K562 (cell line): ENCODE measurements around the gene LINGO3. TPM values are rescaled to one million over a fixed set of nuclear protein-coding genes. Genes with fewer than 3 reads are reported as not detected.

Source experiments
- CBX3 ChIP-seq, 2 experiments: IDR thresholded peaks; 1 replicate in 1 of 2; 2 replicates in 1 of 2; pipeline ENCODE4 v1.6.1; 2012; ENCODE audit warnings: inconsistent platforms in 2 of 2, low read length in 2 of 2, borderline replicate concordance in 1 of 2, control low read depth in 1 of 2
- KAT2B ChIP-seq: IDR thresholded peaks from one replicate; pipeline ENCODE4 v1.6.1; 2012; ENCODE audit warnings: low read depth, mild to moderate bottlenecking, control low read depth, inconsistent platforms, low read length, moderate library complexity
- NCOA1 ChIP-seq: fragments of 450-650 bp; IDR thresholded peaks from 2 replicates; pipeline ENCODE4 v1.6.1; 2016; ENCODE audit warnings: low read depth
- NUFIP1 ChIP-seq: fragments of 450-650 bp; IDR thresholded peaks from 2 replicates; pipeline ENCODE4 v1.6.1; 2018; ENCODE audit not compliant: partially characterized antibody
- RUNX1 ChIP-seq: sonication (generic); IDR thresholded peaks from 2 replicates; pipeline ENCODE4 v1.6.1; 2016; ENCODE audit warnings: antibody characterized with exemption, low read depth
- SNRNP70 ChIP-seq: fragments of 200-400 bp; formaldehyde crosslinking; optimal IDR thresholded peaks from 2 replicates; pipeline ENCODE3; 2017; ENCODE audit warnings: low read depth, low read length
- STAT6 ChIP-seq: sonication (generic); formaldehyde crosslinking; IDR thresholded peaks from 2 replicates; pipeline ENCODE4 v1.8.1; 2023; ENCODE audit warnings: mild to moderate bottlenecking, missing genetic modification reagents
- YY1 ChIP-seq, 3 experiments: IDR thresholded peaks; 2 replicates each; pipeline ENCODE4 v1.6.1; 2011; ENCODE audit warnings: low read length in 2 of 3, mild to moderate bottlenecking in 2 of 3, moderate library complexity in 2 of 3, borderline replicate concordance in 1 of 3, control low read depth in 1 of 3, low read depth in 1 of 3; ENCODE audit not compliant: insufficient read depth in 3 of 3, insufficient replicate concordance in 2 of 3, control insufficient read depth in 1 of 3, insufficient read length in 1 of 3; ENCODE audit errors: extremely low read depth in 1 of 3
- polyA plus RNA-seq, 8 experiments: library from polyadenylated mRNA; depleted of rRNA in 4 of 8; stranded (reverse) in 5 of 8; unstranded in 3 of 8; fragments of >200 nt; fragmentation: Nextera tagmentation in 2 of 8; fragmentation: Illumina TruSeq in 1 of 8; extraction: Ambion mirVana in 2 of 8; extraction: Trizol in 1 of 8; gene quantifications; 2 replicates each; pipeline versions ENCODE4 v1.2.1 to v1.2.3, GENCODE V29; 2011 to 2014; ENCODE audit warnings: inconsistent platforms in 1 of 8, missing spikeins in 1 of 8
- total RNA-seq, 7 experiments: library from RNA; depleted of rRNA in 6 of 7; stranded (reverse); fragments of >200 nt in 6 of 7; fragmentation: Illumina TruSeq in 2 of 7; extraction: Trizol in 2 of 7; gene quantifications; 2 replicates each; pipeline versions ENCODE4 v1.2.1 to v1.2.3, GENCODE V29; 2011 to 2021; ENCODE audit warnings: low replicate concordance in 1 of 7
- TF ChIP-seq, protein P1 (sequence below): fragments of 450-650 bp; IDR thresholded peaks from 2 replicates; pipeline ENCODE4 v1.6.1; 2014; ENCODE audit warnings: low read depth, mild to moderate bottlenecking, moderate library complexity, borderline replicate concordance

The LINGO3 gene
- total and polyA plus RNA-seq, 9 of the 15 experiments (the other 6 are each of a cell fraction or from before 2014, with no cell fraction given): 0.03 to 0.05 (median 0.03) TPM; not detected in 6

DNA sequence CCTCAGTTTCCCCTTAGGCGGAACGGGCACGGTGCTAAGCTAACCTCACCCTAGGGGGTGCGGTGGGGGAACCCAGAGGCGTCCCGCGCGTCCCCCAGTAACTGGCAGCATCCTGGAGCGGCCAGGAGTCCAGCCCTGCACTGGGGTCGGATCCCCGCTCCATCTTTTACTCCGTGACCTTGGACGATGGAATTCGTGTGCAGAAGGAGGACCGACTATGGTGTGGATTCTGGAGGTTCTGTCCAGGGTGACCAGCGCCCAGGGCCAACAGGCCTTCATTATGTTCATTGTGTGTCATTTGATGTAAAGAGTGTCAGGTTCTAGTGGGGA lies 21.2 kb upstream of the LINGO3 start (continued):
- TF ChIP-seq STAT6 (peak; percentile 7; the same call in 1 of the 2 replicates), YY1 (IDR thresholded peaks at IDR 0.05; ENCODE audit: borderline replicate concordance in 1 of 3, control insufficient read depth in 1 of 3, extremely low read depth in 1 of 3, insufficient read depth in 3 of 3, insufficient read length in 1 of 3, insufficient replicate concordance in 2 of 3, low read depth in 1 of 3, low read length in 2 of 3) (peak in 1 of 3 experiments; percentile 1), RUNX1 (no peak), KAT2B (no peak), CBX3 (IDR thresholded peaks at IDR 0.05; ENCODE audit: borderline replicate concordance in 1 of 2, low read length in 2 of 2) (no peak), NCOA1 (no peak), SNRNP70 (no peak), NUFIP1 (no peak)
- TF ChIP-seq, protein P1, sequence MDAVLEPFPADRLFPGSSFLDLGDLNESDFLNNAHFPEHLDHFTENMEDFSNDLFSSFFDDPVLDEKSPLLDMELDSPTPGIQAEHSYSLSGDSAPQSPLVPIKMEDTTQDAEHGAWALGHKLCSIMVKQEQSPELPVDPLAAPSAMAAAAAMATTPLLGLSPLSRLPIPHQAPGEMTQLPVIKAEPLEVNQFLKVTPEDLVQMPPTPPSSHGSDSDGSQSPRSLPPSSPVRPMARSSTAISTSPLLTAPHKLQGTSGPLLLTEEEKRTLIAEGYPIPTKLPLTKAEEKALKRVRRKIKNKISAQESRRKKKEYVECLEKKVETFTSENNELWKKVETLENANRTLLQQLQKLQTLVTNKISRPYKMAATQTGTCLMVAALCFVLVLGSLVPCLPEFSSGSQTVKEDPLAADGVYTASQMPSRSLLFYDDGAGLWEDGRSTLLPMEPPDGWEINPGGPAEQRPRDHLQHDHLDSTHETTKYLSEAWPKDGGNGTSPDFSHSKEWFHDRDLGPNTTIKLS: no peak
